ENCODE results near the gene TSPAN12. TPM values are rescaled to one million over a fixed set of nuclear protein-coding genes. Genes with fewer than 3 reads are reported as not detected.

The TSPAN12 gene
- total RNA-seq, 4 donors from 2014 or later = 2.7 to 11.1 (median 6.1) TPM

DNA sequence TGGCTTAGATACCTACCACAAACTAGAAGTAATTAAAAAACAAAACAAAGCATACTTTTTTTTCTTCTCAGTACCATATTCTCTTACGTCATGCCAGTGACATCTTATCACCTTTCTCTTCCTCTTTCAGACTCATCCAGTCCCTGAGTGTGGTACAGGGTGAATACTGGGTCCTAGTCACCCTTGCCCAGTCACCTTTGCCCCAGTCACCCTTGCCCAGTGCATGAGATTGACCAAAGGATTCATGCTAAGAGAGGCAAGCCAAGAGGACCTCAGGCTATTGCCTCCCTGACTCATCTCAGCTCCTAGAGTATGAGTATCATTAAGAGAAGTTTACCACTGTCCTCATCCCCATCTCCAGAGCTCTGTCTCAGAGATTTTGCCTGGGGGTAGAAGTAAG, 10.0 kb upstream of the TSPAN12 start:
- Histone ChIP-seq H3K9me3 (no peaks in the 10 kb centered on the region), H3K36me3 (no peaks in the 10 kb centered on the region), H3K4me3 (no peak overlapping the region), H3K4me1 (peaks cover 0 to 6% (median 0%) of the 10 kb centered on the region in 4 donors), H3K27ac (no peak overlapping the region), H3K27me3 (no peaks in the 10 kb centered on the region)
- DNase-seq (ENCODE audit: low spot score in 2 of 2) = no peak
- TF ChIP-seq POLR2A (IDR thresholded peaks at IDR 0.05) = no peak
- no peak for TF ChIP-seq CTCF (IDR thresholded peaks at IDR 0.05)
- no peak for TF ChIP-seq EP300 (IDR thresholded peaks at IDR 0.05)
- WGBS, 2 donors = 89 to 92% methylated on average over 1 of the region's 1 CpG

DNA sequence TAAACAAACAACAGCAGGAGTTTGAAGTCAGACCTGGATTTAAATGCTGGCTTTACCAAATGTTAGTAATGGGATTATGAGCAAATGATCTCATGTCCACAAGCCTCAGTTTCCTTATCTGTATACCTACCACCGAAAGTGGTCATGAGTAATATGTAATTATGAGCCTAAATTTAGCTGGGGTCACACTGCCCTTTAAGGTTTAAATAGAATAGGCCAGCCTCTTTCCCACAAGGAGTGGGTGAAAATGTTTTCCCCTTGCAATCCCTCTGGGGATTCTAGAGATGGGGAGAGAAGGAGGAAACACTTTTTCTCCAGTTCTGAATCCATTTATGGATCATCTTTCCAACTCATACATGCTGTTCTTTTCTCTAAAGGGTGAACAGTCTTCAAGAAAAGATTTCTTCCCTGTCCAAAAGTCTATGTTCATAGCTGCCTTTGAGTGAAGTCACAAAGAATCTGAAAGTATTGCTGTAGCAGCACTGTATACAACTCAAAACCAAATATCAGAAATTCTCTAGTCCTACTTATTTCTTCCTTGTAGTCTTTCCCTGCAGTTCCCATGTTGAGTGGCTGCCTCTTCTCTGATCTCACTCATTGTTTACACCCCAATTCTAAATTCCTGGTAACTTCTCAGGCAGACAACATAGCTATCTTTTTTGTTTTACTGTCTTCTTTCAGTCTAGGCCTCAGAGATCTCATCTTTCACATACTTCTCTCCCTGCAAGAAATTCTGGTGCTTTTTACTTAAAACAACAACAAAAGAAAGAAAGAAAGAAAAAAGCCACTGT, 7.4 kb upstream of the TSPAN12 start:
- H3K27ac ChIP-seq = no peak overlapping the region
- no peak for DNase-seq (ENCODE audit: low spot score in 2 of 2)
- TF ChIP-seq POLR2A (IDR thresholded peaks at IDR 0.05) (no peak), CTCF (IDR thresholded peaks at IDR 0.05) (no peak), EP300 (IDR thresholded peaks at IDR 0.05) (no peak)
- H3K36me3 ChIP-seq = no peaks in the 10 kb centered on the region
- no peaks in the 10 kb centered on the region for H3K9me3 ChIP-seq
- 68 to 85% methylated on average over 1 of the region's 1 CpG for WGBS, 2 donors
- H3K27me3 ChIP-seq = no peaks in the 10 kb centered on the region
- H3K4me3 ChIP-seq = no peak overlapping the region
- H3K4me1 ChIP-seq = peaks cover 0 to 6% (median 0%) of the 10 kb centered on the region in 4 donors

GRCh38 chr7:120864141-120864900, 6.4 kb upstream of the TSPAN12 start:
- WGBS, 2 donors = 78 to 83% methylated on average over 6 of the region's 6 CpGs
- peaks cover 0 to 6% (median 0%) of the 10 kb centered on the region in 4 donors for H3K4me1 ChIP-seq
- no peaks in the 10 kb centered on the region for H3K9me3 ChIP-seq
- no peak for DNase-seq (ENCODE audit: low spot score in 2 of 2)
- no peak for TF ChIP-seq EP300 (IDR thresholded peaks at IDR 0.05)
- TF ChIP-seq CTCF (IDR thresholded peaks at IDR 0.05) = no peak
- TF ChIP-seq POLR2A (IDR thresholded peaks at IDR 0.05) = no peak
- no peak overlapping the region for H3K4me3 ChIP-seq
- no peaks in the 10 kb centered on the region for H3K36me3 ChIP-seq
- no peaks in the 10 kb centered on the region for H3K27me3 ChIP-seq
- no peak overlapping the region for H3K27ac ChIP-seq

DNA sequence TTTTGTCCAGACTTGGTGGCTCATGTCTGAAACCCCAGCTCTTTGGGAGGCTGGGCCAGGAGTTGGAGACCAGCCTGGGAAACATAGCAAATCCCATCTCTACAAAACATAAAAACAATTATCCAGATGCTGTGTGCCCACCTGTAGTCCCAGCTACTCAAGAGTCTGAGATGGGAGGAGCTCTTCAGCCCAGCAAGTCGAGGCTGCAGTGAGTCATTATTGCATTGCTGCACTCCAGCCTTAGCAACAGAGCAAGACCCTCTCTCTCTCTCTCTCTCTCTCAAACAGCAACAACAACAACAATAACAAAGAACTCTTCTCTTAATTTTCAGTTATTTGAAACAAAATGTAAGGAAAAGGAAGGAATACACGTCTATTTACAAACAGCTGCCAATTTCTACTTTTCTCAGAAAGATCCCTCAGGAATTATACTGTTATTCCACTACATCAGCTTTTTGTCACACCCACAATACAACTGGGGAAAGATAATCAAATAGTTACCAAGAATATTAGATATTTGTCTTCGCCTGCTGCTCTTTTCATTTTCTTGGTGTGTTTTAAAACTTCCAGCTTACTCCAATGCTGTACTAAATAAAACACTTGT, 5.1 kb upstream of the TSPAN12 start:
- no peaks in the 10 kb centered on the region for H3K36me3 ChIP-seq
- H3K27me3 ChIP-seq = no peaks in the 10 kb centered on the region
- no peak overlapping the region for H3K4me3 ChIP-seq
- H3K27ac ChIP-seq = no peak overlapping the region
- DNase-seq (ENCODE audit: low spot score in 2 of 2) = no peak
- TF ChIP-seq CTCF (IDR thresholded peaks at IDR 0.05) = no peak
- TF ChIP-seq EP300 (IDR thresholded peaks at IDR 0.05) = no peak
- TF ChIP-seq POLR2A (IDR thresholded peaks at IDR 0.05) = no peak
- WGBS, 2 donors = 37 to 44% methylated on average over 3 of the region's 3 CpGs
- H3K4me1 ChIP-seq = peaks cover 0 to 7% (median 3%) of the 10 kb centered on the region in 4 donors
- H3K9me3 ChIP-seq = no peaks in the 10 kb centered on the region
